Vagina (tissue), 2 donors: ENCODE results near the gene LYSMD2.

ENCODE experiments used
- CTCF ChIP-seq, 3 experiments: fragments of 450-650 bp in 2 of 3; fragments of 200-600 bp in 1 of 3; sonication (generic) in 1 of 3; IDR thresholded peaks; one replicate each; pipeline ENCODE4 v1.5.1; 2017 to 2019; ENCODE audit warnings: antibody characterized with exemption in 3 of 3, mild to moderate bottlenecking in 2 of 3, moderate library complexity in 2 of 3
- POLR2AphosphoS5 ChIP-seq, 2 donors: sonication (generic); formaldehyde crosslinking; IDR thresholded peaks; one replicate each; pipeline ENCODE4 v1.9.0; 2017; ENCODE audit warnings: antibody characterized with exemption in 2 of 2, mild to moderate bottlenecking in 2 of 2, low read depth in 1 of 2; ENCODE audit not compliant: insufficient read depth in 1 of 2

- no peak for TF ChIP-seq CTCF (IDR thresholded peaks at IDR 0.05)
- no peak for TF ChIP-seq POLR2AphosphoS5 (IDR thresholded peaks at IDR 0.05; ENCODE audit: insufficient read depth in 1 of 2, low read depth in 1 of 2)
Observed at GRCh38 chr15:51766341-51766740, 28.9 kb upstream of the LYSMD2 start.
